Measurements from ENCODE around the gene PTPRN2.

PTPRN2 gene

DNA sequence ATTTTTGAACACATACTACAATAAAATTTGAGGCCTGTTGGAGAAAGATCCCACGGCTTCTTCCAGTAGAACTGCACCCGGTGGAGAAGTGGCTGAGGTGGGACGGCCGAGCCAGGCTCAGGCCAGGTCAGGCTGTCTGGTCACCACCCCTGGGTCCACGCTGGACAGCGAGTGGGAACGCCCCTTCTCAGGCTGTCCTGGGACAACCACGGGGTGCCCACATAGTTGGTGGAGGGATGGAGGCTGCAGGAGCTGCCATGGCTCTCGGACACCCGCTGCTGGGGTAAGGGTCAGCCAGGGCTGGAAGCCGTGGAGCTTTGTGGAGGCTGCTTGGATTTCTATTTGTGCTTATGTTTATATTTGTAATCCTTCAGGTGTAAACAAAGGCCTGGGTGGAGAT lies 1044.3 kb downstream of the PTPRN2 start:
- Histone ChIP-seq H3K18ac (ENCODE audit: low read length) (peak overlapping the region; percentile 55), H3K36me3 (replicated peaks in 1 of 2; ENCODE audit: control insufficient read depth in 2 of 2, insufficient read depth in 2 of 2, low read length in 2 of 2) (peaks cover 34 to 100% of the 10 kb centered on the region in 2 donors), H3K23ac (ENCODE audit: low read depth, low read length, poor library complexity) (peak overlapping the region; percentile 76), H2AFZ (ENCODE audit: low read length) (no peak overlapping the region), H4K8ac (ENCODE audit: low read depth, low read length) (no peak overlapping the region), H3K79me1 (ENCODE audit: low read depth, low read length) (peaks cover 13% of the 10 kb centered on the region), H2BK12ac (ENCODE audit: low read length) (no peak overlapping the region), H3K9me3 (replicated peaks in 1 of 2; ENCODE audit: control insufficient read depth in 2 of 2, insufficient read depth in 1 of 2, low read depth in 1 of 2, low read length in 2 of 2) (peaks cover 0 to 11% of the 10 kb centered on the region in 2 donors), H2BK5ac (ENCODE audit: low read length) (no peak overlapping the region), H4K91ac (ENCODE audit: low read depth, low read length, poor library complexity) (no peak overlapping the region), H2AK5ac (ENCODE audit: low read depth, low read length) (no peak overlapping the region), H3K4me1 (ENCODE audit: control insufficient read depth in 2 of 2, insufficient read depth in 1 of 2, low read depth in 1 of 2, low read length in 2 of 2) (peaks cover 0 to 13% of the 10 kb centered on the region in 2 donors), H3K27ac (replicated peaks; ENCODE audit: low read length) (no peak overlapping the region), H3K9ac (ENCODE audit: low read depth, low read length, poor library complexity) (no peak overlapping the region), H2BK15ac (ENCODE audit: low read length) (no peak overlapping the region), H3K27me3 (ENCODE audit: control insufficient read depth in 3 of 3, insufficient read depth in 3 of 3, low read depth in 1 of 3, low read length in 3 of 3) (no peaks in the 10 kb centered on the region), H3K4me2 (ENCODE audit: insufficient read depth, low read length, poor library complexity, severe bottlenecking) (no peak overlapping the region), H3K14ac (ENCODE audit: low read length) (peak overlapping the region; percentile 42), H2BK120ac (ENCODE audit: low read depth, low read length) (no peak overlapping the region), H3K4ac (ENCODE audit: low read length) (no peak overlapping the region), H3K4me3 (ENCODE audit: low read length in 2 of 2) (no peak overlapping the region)
- WGBS, 2 donors (ENCODE audit: extremely low coverage in 2 of 2, insufficient read length in 2 of 2, insufficient replicate concordance in 1 of 2), result no CpG with 5 or more reads among the region's 11 CpGs
- no peak for DNase-seq (ENCODE audit: low spot score)

DNA sequence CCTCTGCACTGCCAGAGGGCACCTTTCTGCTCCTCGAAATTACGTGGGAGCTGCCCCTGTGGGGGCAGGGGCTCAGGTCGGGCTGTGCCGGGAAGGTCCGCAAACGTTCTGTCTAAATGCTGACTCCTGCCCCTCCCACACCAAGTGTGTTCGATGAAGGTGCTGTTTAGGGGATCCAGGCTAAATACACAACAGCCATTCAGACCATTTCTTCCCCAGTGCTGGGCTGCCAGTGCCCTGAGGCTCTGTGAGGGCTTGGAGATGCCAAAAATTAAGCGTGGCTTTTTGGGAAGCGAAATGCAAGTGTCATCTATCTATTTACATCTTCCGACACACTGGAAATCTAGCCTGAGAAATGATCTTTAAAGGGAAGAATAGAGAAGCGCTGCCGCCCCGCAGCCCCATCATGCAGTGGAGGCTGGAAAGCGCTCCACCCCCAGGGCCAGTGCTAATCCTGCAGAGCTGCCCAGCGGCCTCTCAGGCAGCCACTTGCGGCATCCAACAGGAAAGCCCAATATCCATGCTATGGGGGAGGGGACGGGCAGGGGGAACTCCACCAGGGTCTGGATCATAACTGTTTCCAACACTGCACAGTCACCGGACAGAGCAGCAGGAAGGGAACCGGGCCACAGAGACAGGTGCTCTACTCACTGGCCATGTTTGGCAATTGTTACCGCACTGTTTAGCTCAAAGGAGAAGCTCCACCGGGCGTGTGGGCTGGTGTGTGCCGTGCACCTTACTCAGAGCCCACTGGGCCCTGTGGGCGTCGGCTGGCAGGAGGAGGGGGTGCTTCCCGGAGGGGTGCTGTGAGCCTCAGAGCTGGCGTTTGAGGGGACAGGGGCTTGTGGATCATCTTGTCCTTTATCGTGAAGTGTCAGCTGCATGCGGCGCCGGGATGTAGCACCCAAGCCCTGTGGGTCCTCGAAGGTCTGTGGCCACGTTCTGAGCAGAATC lies 1045.3 kb downstream of the PTPRN2 start:
- Histone ChIP-seq H3K4ac (ENCODE audit: low read length) (no peak overlapping the region), H3K4me3 (ENCODE audit: low read length in 2 of 2) (no peak overlapping the region), H3K4me1 (ENCODE audit: control insufficient read depth in 2 of 2, insufficient read depth in 1 of 2, low read depth in 1 of 2, low read length in 2 of 2) (peaks cover 0 to 13% of the 10 kb centered on the region in 2 donors), H2BK120ac (ENCODE audit: low read depth, low read length) (no peak overlapping the region), H3K36me3 (replicated peaks in 1 of 2; ENCODE audit: control insufficient read depth in 2 of 2, insufficient read depth in 2 of 2, low read length in 2 of 2) (peaks cover 28 to 92% of the 10 kb centered on the region in 2 donors), H3K23ac (ENCODE audit: low read depth, low read length, poor library complexity) (peak overlapping the region; percentile 44), H2BK5ac (ENCODE audit: low read length) (peak overlapping the region; percentile 57), H3K27me3 (ENCODE audit: control insufficient read depth in 3 of 3, insufficient read depth in 3 of 3, low read depth in 1 of 3, low read length in 3 of 3) (no peaks in the 10 kb centered on the region), H3K79me1 (ENCODE audit: low read depth, low read length) (peaks cover 13% of the 10 kb centered on the region), H4K91ac (ENCODE audit: low read depth, low read length, poor library complexity) (no peak overlapping the region), H3K14ac (ENCODE audit: low read length) (peak overlapping the region; percentile 79), H2AK5ac (ENCODE audit: low read depth, low read length) (peak overlapping the region; percentile 19), H3K9me3 (replicated peaks in 1 of 2; ENCODE audit: control insufficient read depth in 2 of 2, insufficient read depth in 1 of 2, low read depth in 1 of 2, low read length in 2 of 2) (peaks cover 0 to 11% of the 10 kb centered on the region in 2 donors), H3K9ac (ENCODE audit: low read depth, low read length, poor library complexity) (peak overlapping the region; percentile 27), H2BK15ac (ENCODE audit: low read length) (no peak overlapping the region), H2AFZ (ENCODE audit: low read length) (no peak overlapping the region), H3K18ac (ENCODE audit: low read length) (peak overlapping the region; percentile 54), H3K4me2 (ENCODE audit: insufficient read depth, low read length, poor library complexity, severe bottlenecking) (no peak overlapping the region), H3K27ac (replicated peaks; ENCODE audit: low read length) (no peak overlapping the region), H4K8ac (ENCODE audit: low read depth, low read length) (no peak overlapping the region), H2BK12ac (ENCODE audit: low read length) (peak overlapping the region; percentile 4)
- no peak for DNase-seq (ENCODE audit: low spot score)
- no CpG with 5 or more reads among the region's 33 CpGs for WGBS, 2 donors (ENCODE audit: extremely low coverage in 2 of 2, insufficient read length in 2 of 2, insufficient replicate concordance in 1 of 2)

GRCh38 chr7:157541295-157542067 lies 1046.1 kb downstream of the PTPRN2 start:
- H3K4me2 ChIP-seq (ENCODE audit: insufficient read depth, low read length, poor library complexity, severe bottlenecking), result no peak overlapping the region
- no peak overlapping the region for H2AFZ ChIP-seq (ENCODE audit: low read length)
- WGBS, 2 donors (ENCODE audit: extremely low coverage in 2 of 2, insufficient read length in 2 of 2, insufficient replicate concordance in 1 of 2), result no CpG with 5 or more reads among the region's 26 CpGs
- H2AK5ac ChIP-seq (ENCODE audit: low read depth, low read length), result peak overlapping the region; percentile 28
- H4K8ac ChIP-seq (ENCODE audit: low read depth, low read length), result no peak overlapping the region
- no peak overlapping the region for H3K14ac ChIP-seq (ENCODE audit: low read length)
- peaks cover 10% of the 10 kb centered on the region for H3K79me1 ChIP-seq (ENCODE audit: low read depth, low read length)
- H2BK12ac ChIP-seq (ENCODE audit: low read length), result no peak overlapping the region
- H3K9me3 ChIP-seq (replicated peaks in 1 of 2; ENCODE audit: control insufficient read depth in 2 of 2, insufficient read depth in 1 of 2, low read depth in 1 of 2, low read length in 2 of 2), result peaks cover 0 to 11% of the 10 kb centered on the region in 2 donors
- H3K27me3 ChIP-seq (ENCODE audit: control insufficient read depth in 3 of 3, insufficient read depth in 3 of 3, low read depth in 1 of 3, low read length in 3 of 3), result no peaks in the 10 kb centered on the region
- peaks cover 22 to 84% of the 10 kb centered on the region in 2 donors for H3K36me3 ChIP-seq (replicated peaks in 1 of 2; ENCODE audit: control insufficient read depth in 2 of 2, insufficient read depth in 2 of 2, low read length in 2 of 2)
- H2BK120ac ChIP-seq (ENCODE audit: low read depth, low read length), result no peak overlapping the region
- H3K4ac ChIP-seq (ENCODE audit: low read length), result no peak overlapping the region
- peaks cover 0 to 13% of the 10 kb centered on the region in 2 donors for H3K4me1 ChIP-seq (ENCODE audit: control insufficient read depth in 2 of 2, insufficient read depth in 1 of 2, low read depth in 1 of 2, low read length in 2 of 2)
- H3K18ac ChIP-seq (ENCODE audit: low read length), result peak overlapping the region; percentile 70
- H3K27ac ChIP-seq (replicated peaks; ENCODE audit: low read length), result no peak overlapping the region
- no peak overlapping the region for H4K91ac ChIP-seq (ENCODE audit: low read depth, low read length, poor library complexity)
- no peak overlapping the region for H3K9ac ChIP-seq (ENCODE audit: low read depth, low read length, poor library complexity)
- H2BK15ac ChIP-seq (ENCODE audit: low read length), result no peak overlapping the region
- DNase-seq (ENCODE audit: low spot score), result no peak
- H2BK5ac ChIP-seq (ENCODE audit: low read length), result no peak overlapping the region
- peak overlapping the region in 1 of 2 donors; percentile 7 for H3K4me3 ChIP-seq (ENCODE audit: low read length in 2 of 2)
- H3K23ac ChIP-seq (ENCODE audit: low read depth, low read length, poor library complexity), result peak overlapping the region; percentile 80
